Psoas muscle (tissue), 8 donors: ENCODE data around the gene MMS22L. TPM values are rescaled to one million over a fixed set of nuclear protein-coding genes. Genes with fewer than 3 reads are reported as not detected.
A peak's percentile ranks its signal among the peaks of the same experiment; 100 is the strongest.

Source experiments
- ATAC-seq, 4 donors: fragments of 200-7000 bp; cut with Tn5 transposase; one replicate each; pipeline ENCODE4 v1.9.1; 2020; ENCODE audit warnings: moderate library complexity in 3 of 4, mild to moderate bottlenecking in 2 of 4
- DNase-seq, 2 donors: peaks; one replicate each; pipeline ENCODE4 v3.0.0-alpha.2; 2020
- H3K27ac ChIP-seq: fragments of 200-600 bp; one replicate; pipeline ENCODE4 v1.8.0; 2022
- H3K27me3 ChIP-seq, 3 donors: fragments of 200-600 bp in 1 of 3; one replicate each; pipeline versions ENCODE4 v1.6.1 to v1.8.0; 2013 to 2022; ENCODE audit warnings: low read length in 2 of 3, mild to moderate bottlenecking in 2 of 3, moderate library complexity in 1 of 3; ENCODE audit not compliant: insufficient read depth in 3 of 3
- H3K36me3 ChIP-seq, 2 donors: fragments of 200-600 bp in 1 of 2; one replicate each; pipeline versions ENCODE4 v1.6.1 to v1.8.0; 2013 to 2022; ENCODE audit warnings: low read depth in 1 of 2, mild to moderate bottlenecking in 1 of 2, moderate library complexity in 1 of 2; ENCODE audit not compliant: insufficient read depth in 1 of 2
- H3K4me1 ChIP-seq: fragments of 200-600 bp; one replicate; pipeline ENCODE4 v1.8.0; 2022
- H3K4me3 ChIP-seq: fragments of 200-600 bp; one replicate; pipeline ENCODE4 v1.8.0; 2022; ENCODE audit warnings: mild to moderate bottlenecking
- H3K9me3 ChIP-seq: fragments of 200-600 bp; one replicate; pipeline ENCODE4 v1.8.0; 2022
- CTCF ChIP-seq: fragments of 200-600 bp; IDR thresholded peaks from one replicate; pipeline ENCODE4 v1.8.0; 2022; ENCODE audit warnings: antibody characterized with exemption
- WGBS, 3 donors: extraction: QIAGEN DNeasy Blood & Tissue Kit; methylation state at CpG; one replicate each; pipeline versions ENCODE4 v1.1.6 to v1.1.7; 2013; 5-methylcytosine and 5-hydroxymethylcytosine counted together
- intact Hi-C, 2 donors: fragments of 100-400 bp; cut with DNase I; formaldehyde crosslinking; loops; one replicate each; pipeline versions ENCODE4 v1.11.0 to v1.14.2; 2022
- polyA plus RNA-seq, 3 donors: library from polyadenylated mRNA; stranded (reverse); fragments of 200-250 nt; gene quantifications; one replicate each; pipeline ENCODE4 v1.2.3, GENCODE V29; 2013
- total RNA-seq, 4 donors: library from RNA; stranded (reverse); fragmentation: NEBNext Ultra II Directional in 2 of 4; extraction: Animal tissue kit (Norgen Biotek cat#: 25700) in 2 of 4; gene quantifications; one replicate each; pipeline versions ENCODE4 v1.2.1 to v1.2.4, GENCODE V29; 2021 to 2023
- donor health status: healthy with polysubstance abuse.
- donor health status: DM: no; HTN: no; CAD: no; lungs with moderate emphysema.
- donor health status: Bipolar disorder and iron deficiency.
- donor health status: healthy.
- donor health status: DM: yes; HTN: yes; CAD: no.
- donor health status: DM: no; HTN: no; CAD: no.
- donor health status: DM: no; HTN: no; CAD: no.
- donor health status: DM: yes; HTN: yes; CAD: no.

MMS22L gene
- total and polyA plus RNA-seq, 7 donors = 0.31 to 1.6 (median 1.1) TPM

GRCh38 chr6:97186416-97186999, 96.5 kb downstream of the MMS22L start:
- DNase-seq (peak; percentile 21 to 59), ATAC-seq (peak in 2 of 4 donors; percentile 59 to 77)
- no peak overlapping the region for H3K4me3 ChIP-seq
- H3K4me1 ChIP-seq = no peaks in the 10 kb centered on the region
- intact Hi-C loops = loop anchor here (2.0 to 5.0 kb wide), 2 partner anchors 206 to 208 kb away; no protein-coding TSS in a partner anchor
- 33 to 37% (median 36%) methylated on average over 3 of the region's 3 CpGs for WGBS, 3 donors
- TF ChIP-seq CTCF = peak; percentile 82
- H3K9me3 ChIP-seq = no peaks in the 10 kb centered on the region
- H3K27ac ChIP-seq = no peak overlapping the region
- no peaks in the 10 kb centered on the region for H3K27me3 ChIP-seq
- H3K36me3 ChIP-seq = no peaks in the 10 kb centered on the region

GRCh38 chr6:97177905-97178304, 105.1 kb downstream of the MMS22L start:
- Histone ChIP-seq H3K4me1 (no peaks in the 10 kb centered on the region), H3K36me3 (peaks cover 0 to 6% of the 10 kb centered on the region in 2 donors), H3K4me3 (no peak overlapping the region), H3K9me3 (no peaks in the 10 kb centered on the region), H3K27me3 (no peaks in the 10 kb centered on the region), H3K27ac (no peak overlapping the region)
- ATAC-seq = no peak
- 97 to 98% (median 97%) methylated on average over 3 of the region's 3 CpGs for WGBS, 3 donors
- intact Hi-C loops = no loop called here
- TF ChIP-seq CTCF = no peak
- DNase-seq = no peak

- no peak for TF ChIP-seq CTCF
Observed at GRCh38 chr6:97176468-97176867, 106.5 kb downstream of the MMS22L start.

GRCh38 chr6:97175806-97176205, 107.2 kb downstream of the MMS22L start:
- DNase-seq (no peak), ATAC-seq (no peak)
- Histone ChIP-seq H3K27me3 (no peaks in the 10 kb centered on the region), H3K36me3 (peaks cover 0 to 2% of the 10 kb centered on the region in 2 donors), H3K4me1 (no peaks in the 10 kb centered on the region), H3K9me3 (no peaks in the 10 kb centered on the region), H3K4me3 (no peak overlapping the region), H3K27ac (no peak overlapping the region)
- intact Hi-C loops = no loop called here
- 94 to 96% (median 96%) methylated on average over 4 of the region's 4 CpGs for WGBS, 3 donors
- TF ChIP-seq CTCF = no peak

More at GRCh38 chr6:97176468-97176867, 106.5 kb downstream of the MMS22L start:
- H3K36me3 ChIP-seq = peaks cover 0 to 6% of the 10 kb centered on the region in 2 donors
- H3K4me1 ChIP-seq = no peaks in the 10 kb centered on the region
- no peaks in the 10 kb centered on the region for H3K9me3 ChIP-seq
- no peak overlapping the region for H3K4me3 ChIP-seq
- no peak for ATAC-seq
- no peaks in the 10 kb centered on the region for H3K27me3 ChIP-seq
- H3K27ac ChIP-seq = no peak overlapping the region
- no peak for DNase-seq
- WGBS, 3 donors = 81 to 91% (median 84%) methylated on average over 2 of the region's 2 CpGs
- intact Hi-C loops = no loop called here

- no peak for TF ChIP-seq CTCF
- no peaks in the 10 kb centered on the region for H3K4me1 ChIP-seq
- intact Hi-C loops = no loop called here
- H3K9me3 ChIP-seq = no peaks in the 10 kb centered on the region
- no peak overlapping the region for H3K4me3 ChIP-seq
- ATAC-seq (no peak), DNase-seq (no peak)
- WGBS, 3 donors = 96 to 100% (median 100%) methylated on average over 2 of the region's 2 CpGs
- H3K36me3 ChIP-seq = no peaks in the 10 kb centered on the region
- H3K27me3 ChIP-seq = no peaks in the 10 kb centered on the region
- H3K27ac ChIP-seq = no peak overlapping the region
Observed at GRCh38 chr6:97174471-97174870, 108.5 kb downstream of the MMS22L start.
